ENCODE measurements around the gene ZBTB20. TPM values are rescaled to one million over a fixed set of nuclear protein-coding genes. Genes with fewer than 3 reads are reported as not detected.
A peak's percentile ranks its signal among the peaks of the same experiment; 100 is the strongest.

Gene ZBTB20
- total RNA-seq, 6 experiments from 2014 or later, result 36.7 to 59.4 (median 46.7) TPM

- DNase-seq, result no peak
- Histone ChIP-seq H3K4me1 (peaks cover 0 to 4% (median 2%) of the 10 kb centered on the region in 4 donors), H3K36me3 (no peaks in the 10 kb centered on the region), H3K27me3 (no peaks in the 10 kb centered on the region), H3K27ac (no peak overlapping the region), H3K4me3 (no peak overlapping the region), H3K9me3 (no peaks in the 10 kb centered on the region)
- ATAC-seq, result no peak
- intact Hi-C loops (cut with DNase I), result no loop called here
- TF ChIP-seq CTCF (IDR thresholded peaks at IDR 0.05), result no peak
- TF ChIP-seq POLR2A (IDR thresholded peaks at IDR 0.05), result no peak
- WGBS (ENCODE audit: insufficient coverage, low coverage, low lambda C conversion rate, missing lambda C conversion rate), result 92% methylated on average over 1 of the region's 1 CpG
Measured at GRCh38 chr3:114632757-114633424, 514.2 kb downstream of the ZBTB20 start.

GRCh38 chr3:114627770-114628169 is 519.3 kb downstream of the ZBTB20 start:
- intact Hi-C loops (cut with DNase I), result no loop called here
- TF ChIP-seq CTCF (IDR thresholded peaks at IDR 0.05) (no peak), POLR2A (IDR thresholded peaks at IDR 0.05) (no peak)
- ATAC-seq, result peak; percentile 51 to 65 (median 62)

GRCh38 chr3:114626751-114627150 is 520.3 kb downstream of the ZBTB20 start:
- H3K27ac ChIP-seq, result peak overlapping the region in 1 of 3 donors; percentile 31
- 64% methylated on average over 4 of the region's 4 CpGs for WGBS (ENCODE audit: insufficient coverage, low coverage, low lambda C conversion rate, missing lambda C conversion rate)

More at GRCh38 chr3:114627770-114628169, 519.3 kb downstream of the ZBTB20 start:
- Histone ChIP-seq H3K27ac (peak overlapping the region in 2 of 3 donors; percentile 9 to 31), H3K4me3 (no peak overlapping the region), H3K4me1 (peaks cover 0 to 39% (median 13%) of the 10 kb centered on the region in 4 donors), H3K36me3 (no peaks in the 10 kb centered on the region), H3K9me3 (no peaks in the 10 kb centered on the region), H3K27me3 (no peaks in the 10 kb centered on the region)
- 63% methylated on average over 4 of the region's 4 CpGs for WGBS (ENCODE audit: insufficient coverage, low coverage, low lambda C conversion rate, missing lambda C conversion rate)
- peak in 2 of 3 donors; percentile 34 to 75 for DNase-seq

GRCh38 chr3:114624571-114625181 is 522.4 kb downstream of the ZBTB20 start:
- whole genome bisulfite sequencing (ENCODE audit: insufficient coverage, low coverage, low lambda C conversion rate, missing lambda C conversion rate), result 33% methylated on average over 10 of the region's 10 CpGs
- Histone ChIP-seq H3K27me3 (no peaks in the 10 kb centered on the region), H3K4me1 (peaks cover 0 to 39% (median 13%) of the 10 kb centered on the region in 4 donors), H3K4me3 (peak overlapping the region; percentile 4 to 32 (median 15)), H3K9me3 (no peaks in the 10 kb centered on the region), H3K27ac (peak overlapping the region; percentile 79 to 93 (median 92)), H3K36me3 (no peaks in the 10 kb centered on the region)
- DNase-seq (peak; percentile 93 to 95 (median 94)), ATAC-seq (peak; percentile 93 to 97 (median 94))
- peak; percentile 42 for TF ChIP-seq POLR2A (IDR thresholded peaks at IDR 0.05)
- no peak for TF ChIP-seq CTCF (IDR thresholded peaks at IDR 0.05)
- intact Hi-C loops (cut with DNase I), result no loop called here

More at GRCh38 chr3:114626751-114627150, 520.3 kb downstream of the ZBTB20 start:
- H3K27me3 ChIP-seq, result no peaks in the 10 kb centered on the region
- intact Hi-C loops (cut with DNase I), result no loop called here
- H3K36me3 ChIP-seq, result no peaks in the 10 kb centered on the region
- H3K4me3 ChIP-seq, result no peak overlapping the region
- TF ChIP-seq POLR2A (IDR thresholded peaks at IDR 0.05), result no peak
- peaks cover 0 to 39% (median 13%) of the 10 kb centered on the region in 4 donors for H3K4me1 ChIP-seq
- H3K9me3 ChIP-seq, result no peaks in the 10 kb centered on the region
- DNase-seq (no peak), ATAC-seq (no peak)

GRCh38 chr3:114624047-114624445 is 523.0 kb downstream of the ZBTB20 start:
- H3K27ac ChIP-seq, result peak overlapping the region; percentile 79 to 93 (median 92)
- no peaks in the 10 kb centered on the region for H3K9me3 ChIP-seq
- H3K36me3 ChIP-seq, result no peaks in the 10 kb centered on the region
- 47% methylated on average over 6 of the region's 6 CpGs for WGBS (ENCODE audit: insufficient coverage, low coverage, low lambda C conversion rate, missing lambda C conversion rate)
- no peak for DNase-seq
- peaks cover 0 to 39% (median 13%) of the 10 kb centered on the region in 4 donors for H3K4me1 ChIP-seq
- no peaks in the 10 kb centered on the region for H3K27me3 ChIP-seq
- peak; percentile 19 to 63 (median 32) for ATAC-seq
- peak overlapping the region; percentile 4 to 32 (median 15) for H3K4me3 ChIP-seq
- intact Hi-C loops (cut with DNase I), result no loop called here
- TF ChIP-seq CTCF (IDR thresholded peaks at IDR 0.05) (no peak), POLR2A (IDR thresholded peaks at IDR 0.05) (no peak)

All from right lobe of liver (tissue), 6 donors.